ENCODE results near the gene ITCH.
"Not testable (repeated sequence)": the region's sequence is repeated elsewhere in the genome, so short reads cannot be mapped to it uniquely, and the experiment has no call there.

Gene ITCH

DNA sequence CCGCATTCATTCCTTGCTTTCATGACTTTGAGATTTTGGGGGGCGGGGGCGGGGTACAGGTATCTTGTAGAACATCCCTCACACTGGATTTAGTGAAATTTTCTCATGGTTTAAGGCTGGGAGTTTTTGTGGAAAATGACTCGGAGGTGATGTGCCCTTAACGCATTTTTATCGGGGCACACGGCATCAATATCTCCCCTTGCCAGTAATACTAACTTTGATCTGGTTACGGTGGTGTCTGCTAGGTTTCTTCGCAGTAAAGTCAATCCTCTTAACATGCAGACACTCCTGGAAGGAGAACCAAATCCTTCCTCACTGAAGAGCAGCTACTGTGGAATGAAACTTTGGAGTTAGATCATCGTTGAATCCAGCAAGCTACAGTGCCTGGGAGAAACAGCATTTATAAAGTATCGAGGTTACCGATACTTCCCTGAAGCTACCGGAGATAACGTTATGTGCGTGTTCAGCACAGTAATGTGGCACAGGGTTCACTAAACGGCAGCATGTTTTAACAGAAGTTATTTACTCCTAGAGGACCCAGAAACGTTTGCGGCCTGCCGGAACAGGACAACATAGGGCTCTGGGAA lies 151.9 kb downstream of the ITCH start:
- DNase-seq = no peak

DNA sequence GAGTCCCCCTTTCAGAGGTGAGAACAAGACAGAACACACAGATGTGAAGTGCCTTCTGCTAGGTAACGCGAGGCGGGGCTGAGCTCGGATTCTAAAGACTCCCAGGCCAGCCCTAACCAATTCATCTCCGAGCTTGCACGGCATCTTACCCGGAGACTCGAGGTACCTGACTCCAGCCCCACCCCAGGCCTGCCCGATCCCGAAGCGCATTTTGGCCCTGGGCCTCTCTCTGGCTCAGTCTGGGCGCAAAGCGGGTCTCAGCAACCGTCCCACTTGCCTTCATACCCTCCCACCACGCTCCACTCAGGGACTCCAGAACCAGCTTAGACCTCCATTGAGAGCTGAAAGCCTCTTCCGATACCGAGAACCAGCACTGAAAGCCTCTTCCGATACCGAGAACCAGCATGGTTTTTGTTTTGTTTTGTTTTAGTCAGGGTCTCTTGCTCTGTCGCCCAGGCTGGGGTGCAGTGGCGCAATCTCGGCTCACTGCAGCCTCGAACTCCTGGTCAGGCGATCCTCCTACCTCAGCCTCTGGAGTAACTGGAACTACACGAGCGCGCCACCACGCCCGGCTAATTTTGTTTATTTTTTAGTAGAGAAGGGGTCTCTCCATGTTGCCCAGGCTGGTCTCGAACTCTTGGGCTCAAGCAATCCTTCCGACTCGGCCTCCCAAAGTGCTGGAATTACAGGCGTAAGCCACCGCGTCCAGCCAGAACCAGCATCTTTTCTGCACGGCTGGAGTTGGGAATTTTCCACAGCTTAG lies 152.6 kb downstream of the ITCH start:
- peak; percentile 57 to 85 (median 68) for DNase-seq

DNA sequence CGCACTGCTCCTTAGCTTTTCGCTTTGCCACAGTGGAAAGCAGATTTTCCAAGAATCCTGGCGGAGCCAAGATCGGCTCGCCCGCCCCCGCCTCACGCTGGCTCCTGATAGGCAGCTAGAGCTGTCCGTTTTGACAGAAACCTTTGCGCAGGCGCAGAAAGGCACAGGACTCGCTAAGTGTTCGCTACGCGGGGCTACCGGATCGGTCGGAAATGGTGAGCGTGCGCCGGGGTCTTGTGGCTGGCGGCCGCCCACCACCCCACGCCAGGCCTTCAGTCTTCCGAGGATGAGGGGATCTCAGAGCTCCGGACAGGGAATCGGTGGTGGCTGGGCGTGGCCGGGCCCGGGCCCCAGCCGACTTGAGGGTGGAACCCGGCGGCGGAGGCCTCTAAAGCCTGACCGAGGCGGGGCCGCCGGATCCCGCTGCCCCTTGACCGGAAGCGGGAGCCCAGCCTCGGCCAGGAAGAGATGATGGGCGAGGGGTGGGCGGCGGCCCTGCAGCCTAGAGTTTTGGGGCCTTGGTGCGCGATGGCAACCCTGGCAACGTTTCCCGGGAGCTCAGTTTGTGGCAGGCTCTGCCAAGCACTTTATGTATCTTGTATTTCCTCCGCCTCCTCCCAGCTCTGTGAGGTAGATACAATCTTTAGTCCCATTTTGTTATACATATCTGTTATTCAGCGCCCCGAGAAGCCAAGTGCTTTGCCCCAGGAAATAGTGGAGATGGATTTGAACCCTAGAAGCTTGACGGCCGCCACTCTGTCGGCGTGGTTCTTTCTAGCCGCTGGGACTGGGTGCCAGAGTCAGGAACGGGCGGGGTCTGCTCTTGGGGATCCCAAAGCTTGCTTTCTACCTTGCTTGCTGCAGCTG lies 153.4 kb downstream of the ITCH start, which contains the start of gene DYNLRB1:
Gene DYNLRB1 (plus strand): TSS at position 176 of the 867 bp plus-strand sequence. CDS start 37 bp downstream, at position 213.
- DNase-seq = peak; percentile 87 to 94 (median 92)

DNA sequence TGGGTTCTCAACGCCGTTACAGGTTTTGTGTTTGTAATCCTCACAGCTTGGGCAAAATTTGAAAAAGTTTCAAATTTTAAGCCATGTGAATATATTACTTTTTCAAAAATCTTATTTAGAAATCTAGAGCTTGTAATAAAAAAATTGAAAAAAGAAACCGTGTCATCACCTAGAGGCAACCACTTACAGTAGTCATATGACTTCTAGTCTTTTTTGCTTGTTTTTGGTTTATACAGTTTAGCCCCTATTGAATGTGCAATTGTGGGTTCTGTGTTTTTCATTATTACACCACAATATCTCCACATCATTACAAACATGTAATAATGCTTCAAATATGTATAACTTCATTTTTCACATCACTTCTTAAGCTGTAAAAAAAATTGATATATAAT lies 154.0 kb downstream of the ITCH start:
- no peak for DNase-seq

DNA sequence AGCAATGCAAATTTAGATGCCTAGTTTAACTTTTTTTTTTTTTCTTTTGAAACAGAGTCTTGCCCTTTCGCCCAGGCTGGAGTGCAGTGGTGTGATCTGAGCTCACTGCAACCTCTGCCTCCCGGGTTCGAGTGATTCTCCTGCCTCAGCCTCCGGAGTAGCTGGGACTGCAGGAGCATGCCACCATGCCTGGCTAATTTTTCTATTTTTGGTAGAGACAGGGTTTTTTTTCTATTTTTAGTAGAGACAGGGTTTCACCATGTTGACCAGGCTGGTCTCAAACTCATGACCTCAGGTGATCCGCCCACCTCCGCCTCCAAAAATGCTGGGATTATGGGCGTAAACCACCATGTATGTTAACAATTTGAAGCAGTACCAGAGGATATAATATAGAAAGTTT lies 155.8 kb downstream of the ITCH start:
- DNase-seq = not testable (repeated sequence)

DNA sequence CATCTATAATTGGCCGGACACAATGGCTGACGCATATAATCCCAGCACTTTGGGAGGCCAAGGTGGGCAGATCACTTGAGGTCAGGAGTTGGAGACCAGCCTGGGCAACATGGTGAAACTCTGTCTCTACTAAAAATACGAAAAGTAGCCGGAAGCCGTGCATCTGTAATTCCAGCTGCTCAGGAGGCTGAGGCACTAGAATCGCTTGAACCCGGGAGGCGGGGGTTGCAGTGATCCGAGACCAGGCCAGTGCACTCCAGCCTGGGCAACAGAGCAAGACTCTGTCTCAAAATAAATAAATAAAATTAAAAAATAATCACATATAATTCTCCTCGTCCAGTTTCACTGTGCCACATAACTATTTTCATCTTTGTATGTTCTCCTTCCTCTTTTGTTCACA lies 156.8 kb downstream of the ITCH start:
- DNase-seq = not testable (repeated sequence)

DNA sequence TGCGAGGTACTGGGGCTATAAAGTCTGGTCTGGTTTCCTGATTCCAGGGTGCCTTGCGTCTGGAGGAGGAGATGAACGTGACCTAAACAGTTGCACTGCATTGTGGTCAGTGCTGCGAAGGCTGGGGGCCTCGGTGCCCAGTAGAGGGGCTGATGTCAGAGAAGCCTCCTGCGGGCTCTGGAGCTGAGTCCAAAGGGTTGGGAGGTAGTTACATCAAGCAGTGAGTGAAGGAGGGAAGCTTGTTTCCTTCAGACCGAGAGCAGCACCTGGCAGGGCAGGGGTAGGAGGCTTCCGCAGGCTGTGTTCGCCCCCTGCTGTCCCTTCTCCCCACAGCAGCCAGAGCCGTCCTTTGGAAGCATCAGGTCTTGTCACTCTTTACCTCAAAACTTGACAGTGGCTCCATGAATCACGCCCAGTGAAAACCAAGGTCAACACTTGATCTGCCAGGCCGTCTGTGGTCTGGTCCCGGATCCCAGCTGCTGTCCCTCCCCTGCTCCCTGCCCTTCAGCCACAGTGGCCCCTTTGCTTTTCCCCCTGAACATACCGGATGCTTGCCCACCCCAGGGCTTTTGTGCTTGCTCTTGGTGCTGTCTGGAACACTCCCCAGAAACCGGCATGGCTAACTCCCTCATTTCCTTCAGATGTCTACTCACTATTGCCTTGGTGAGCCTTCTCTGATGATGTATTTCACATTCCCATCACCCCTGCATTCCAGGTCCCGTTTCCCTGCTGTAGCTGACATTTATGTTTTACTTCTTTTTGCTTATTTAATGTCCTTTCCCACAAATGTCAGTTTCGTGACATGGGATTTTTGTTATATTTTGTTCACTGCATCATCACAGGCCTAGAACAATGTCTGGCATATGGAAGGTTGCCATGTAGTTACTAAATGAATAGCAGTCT lies 160.1 kb downstream of the ITCH start:
- DNase-seq = peak; percentile 23 to 57 (median 32)

DNA sequence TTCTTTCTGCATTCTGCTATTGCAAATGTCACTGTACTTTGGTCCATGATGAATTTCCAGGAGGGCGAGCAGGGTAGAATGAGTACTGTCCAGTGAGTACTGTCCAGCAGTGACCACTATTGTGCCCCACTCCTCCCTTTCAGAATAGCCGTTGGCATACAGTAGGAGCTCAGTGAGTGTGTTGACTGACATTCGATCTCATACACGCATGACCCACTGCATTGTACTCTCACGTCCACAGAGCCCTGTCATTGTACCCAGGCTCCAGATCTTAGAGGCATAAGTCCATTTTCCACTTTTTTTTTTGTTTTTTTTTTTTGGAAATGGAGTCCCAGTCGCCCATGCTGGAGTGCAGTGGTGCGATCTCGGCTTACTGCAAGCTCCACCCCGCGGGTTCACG lies 161.4 kb downstream of the ITCH start:
- no peak for DNase-seq

DNA sequence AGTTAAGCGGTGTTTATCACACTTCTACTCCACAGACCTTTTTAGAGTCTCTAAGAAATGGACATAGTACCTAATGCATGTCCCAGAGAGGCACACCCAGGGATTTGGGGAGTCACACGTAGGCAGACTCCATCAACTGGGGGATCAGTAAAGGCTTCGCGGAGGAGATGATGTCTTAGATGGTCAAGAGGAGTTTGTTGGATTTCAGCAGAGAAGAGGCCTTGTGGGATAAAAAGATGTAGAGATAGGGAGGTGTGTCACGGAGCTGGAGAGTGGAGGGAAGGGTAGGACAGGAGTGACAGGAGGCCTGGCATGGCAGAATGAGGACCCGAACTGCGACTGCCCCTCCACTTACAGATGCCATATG lies 162.3 kb downstream of the ITCH start:
- DNase-seq = no peak

DNA sequence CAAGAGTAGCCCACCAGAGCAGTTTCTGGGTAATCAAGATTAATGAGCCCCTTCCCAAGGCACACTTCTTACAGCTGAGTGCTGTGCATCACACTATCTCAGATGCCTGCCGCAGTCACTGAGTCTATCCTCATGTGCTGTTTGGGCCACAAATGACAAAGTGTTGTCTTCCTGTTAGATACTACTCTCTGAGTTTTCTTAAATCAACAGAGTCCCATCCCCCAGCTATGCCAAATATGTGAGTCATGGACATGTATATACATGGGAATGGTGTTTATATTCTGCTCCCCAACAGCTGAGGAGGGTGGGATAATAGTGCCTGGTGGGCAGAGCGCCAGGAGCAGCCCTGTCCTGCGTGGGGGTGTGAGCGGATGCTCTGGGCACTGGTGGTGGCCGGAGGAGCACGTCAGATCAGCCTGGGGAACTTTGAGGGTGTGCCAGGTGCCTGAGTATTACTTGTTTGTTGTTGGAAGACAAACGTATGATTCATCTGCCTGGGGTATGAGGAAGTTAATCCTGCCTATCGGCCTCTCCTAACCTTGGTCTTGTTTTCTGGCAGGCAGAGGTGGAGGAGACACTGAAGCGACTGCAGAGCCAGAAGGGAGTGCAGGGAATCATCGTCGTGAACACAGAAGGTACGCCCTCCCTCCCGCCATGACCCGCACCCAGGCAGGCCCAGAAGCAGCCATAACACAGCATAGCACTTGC lies 162.8 kb downstream of the ITCH start:
- DNase-seq = no peak

DNA sequence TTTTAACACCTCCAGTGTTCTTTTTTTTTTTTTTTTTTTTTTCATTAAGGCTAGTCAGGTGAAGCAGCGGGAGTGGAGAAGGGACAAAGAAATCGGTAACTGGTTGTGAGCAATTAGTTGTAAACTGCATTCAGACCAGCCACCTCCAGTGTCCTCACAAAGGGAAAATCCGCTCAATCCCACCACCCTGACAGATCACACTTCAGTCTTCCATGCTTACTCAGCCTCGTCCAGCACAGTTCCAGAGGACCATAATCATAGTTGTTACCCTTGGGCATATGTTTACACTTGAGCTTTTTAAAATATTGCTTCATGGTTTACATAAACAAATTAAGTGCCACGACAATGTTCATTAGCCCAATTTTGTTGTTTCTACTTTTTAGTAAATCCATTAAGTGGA lies 163.4 kb downstream of the ITCH start:
- no peak for DNase-seq

DNA sequence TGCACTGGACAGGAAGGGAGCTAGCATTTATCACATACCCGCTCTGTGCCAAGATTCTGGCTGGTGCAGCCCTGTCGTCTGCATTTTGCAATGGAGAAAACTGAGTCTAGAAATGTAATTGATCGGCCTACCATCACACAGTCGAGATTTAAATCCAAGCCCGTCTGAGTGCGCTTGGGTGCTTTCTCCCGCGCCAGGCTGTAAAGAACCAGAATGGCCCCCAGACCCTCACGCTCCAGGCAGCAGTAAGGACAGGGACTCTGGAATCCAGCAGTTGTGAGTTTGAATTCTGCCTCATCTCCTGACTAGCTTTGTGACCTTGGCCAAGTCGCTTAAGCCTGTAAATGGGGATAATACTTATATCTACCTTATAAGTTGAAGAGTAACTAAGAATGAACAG lies 163.9 kb downstream of the ITCH start:
- DNase-seq = no peak

DNA sequence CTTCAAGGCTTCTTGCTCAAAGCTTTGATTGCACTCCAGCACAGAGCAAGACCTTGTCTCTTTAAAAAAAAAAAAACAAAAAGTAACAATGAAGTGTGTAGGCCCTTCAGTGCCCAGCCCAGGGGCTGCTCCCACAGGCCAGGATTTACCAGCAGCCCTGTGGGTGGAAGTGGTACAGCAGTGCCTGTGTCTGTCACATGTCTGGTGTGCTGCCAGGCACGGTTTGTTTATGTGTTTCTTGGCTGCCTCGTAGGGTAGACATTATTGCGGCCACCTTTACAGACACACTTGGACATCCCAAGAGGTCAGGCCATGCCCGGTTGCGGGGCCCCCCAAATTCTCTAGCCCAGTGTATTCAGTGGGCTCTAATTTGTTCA lies 165.8 kb downstream of the ITCH start:
- no peak for DNase-seq

DNA sequence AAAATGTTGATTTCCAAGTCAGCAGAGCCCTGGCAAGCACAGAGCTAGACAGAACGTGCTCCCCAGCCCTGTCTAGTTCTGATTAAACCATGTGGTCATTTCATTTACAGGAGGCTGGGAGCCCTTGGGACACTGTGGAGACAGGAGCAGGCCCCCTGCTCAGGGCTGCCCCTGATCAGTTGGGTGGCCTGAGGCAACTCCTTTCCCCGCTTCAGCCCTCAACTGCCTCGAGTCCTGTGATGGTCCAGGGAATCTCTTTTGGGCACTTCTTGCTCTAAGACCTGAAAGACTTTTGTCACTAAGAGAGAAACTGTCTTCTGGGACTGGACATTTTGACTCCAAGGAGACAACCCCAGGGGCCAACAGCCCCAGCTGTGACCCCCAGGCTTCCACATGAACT lies 166.7 kb downstream of the ITCH start:
- no peak for DNase-seq

DNA sequence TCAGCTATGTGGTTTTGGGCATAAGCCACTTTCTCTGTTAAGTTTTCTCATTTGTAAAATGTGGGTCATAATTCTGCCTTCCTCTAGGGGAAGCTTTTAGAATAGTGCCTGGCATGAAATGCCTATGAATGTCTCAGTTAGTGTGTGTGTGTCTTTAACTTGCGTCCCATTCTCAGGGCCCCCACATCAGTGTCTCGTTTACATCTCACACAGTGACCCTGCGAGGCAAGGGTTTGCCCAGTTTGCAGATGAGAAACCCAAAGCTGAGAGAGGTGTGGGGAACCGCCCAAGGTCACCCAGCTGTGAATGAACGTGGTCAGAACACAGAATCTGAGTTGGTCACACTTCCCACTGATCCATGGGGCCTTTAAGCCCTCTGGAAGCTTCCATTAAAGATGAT lies 167.3 kb downstream of the ITCH start:
- no peak for DNase-seq

DNA sequence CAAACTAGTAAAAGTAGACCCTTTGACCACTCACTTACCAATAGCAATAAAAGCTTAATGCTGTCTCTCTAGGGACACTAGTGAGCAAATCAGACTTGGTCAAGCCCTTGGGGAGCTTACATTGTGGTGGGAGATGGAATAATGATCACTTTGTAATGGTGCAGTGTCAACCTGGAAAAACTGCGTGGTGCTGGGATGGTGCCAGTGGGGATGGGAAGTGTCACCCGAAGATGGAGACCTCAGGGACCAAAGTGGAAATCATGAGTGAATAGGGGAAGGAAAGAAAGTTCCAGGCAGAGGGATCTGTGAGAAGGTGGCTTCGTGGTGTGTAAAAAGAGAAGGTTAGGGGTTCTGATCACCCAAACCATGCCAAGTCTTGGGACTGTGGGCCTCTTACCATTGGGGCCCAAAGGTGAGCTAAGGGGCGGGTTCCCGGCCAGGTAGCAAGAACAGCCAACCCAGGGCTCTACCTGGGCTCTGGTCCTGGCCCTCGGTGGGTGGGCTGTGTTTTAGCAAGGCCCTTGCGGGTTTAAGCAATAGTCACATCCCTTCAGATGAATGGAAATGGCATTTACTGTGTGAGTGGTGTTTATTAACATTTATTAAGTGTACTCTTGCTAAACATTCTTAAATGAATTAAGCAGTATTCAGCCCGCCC lies 168.7 kb downstream of the ITCH start:
- no peak for DNase-seq

DNA sequence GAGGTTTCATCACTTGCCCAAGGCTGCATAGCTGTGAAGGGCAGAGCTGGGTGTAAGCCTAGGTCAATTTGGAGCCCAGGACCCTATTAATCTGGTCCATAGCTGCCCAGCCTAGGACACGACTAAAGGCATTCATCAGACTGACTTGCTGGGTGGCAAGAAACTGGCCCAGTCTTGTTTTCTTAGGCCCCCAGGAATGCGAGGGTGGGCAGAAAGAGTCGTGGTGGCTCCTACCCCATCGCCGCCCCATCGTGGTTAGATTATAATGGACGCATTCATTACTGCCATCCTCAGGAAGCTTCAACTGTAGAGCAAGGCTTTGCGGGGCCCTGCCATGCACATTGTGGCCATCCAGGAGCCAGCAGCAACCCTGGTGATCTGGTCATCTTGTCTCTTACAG lies 169.2 kb downstream of the ITCH start:
- no peak for DNase-seq

DNA sequence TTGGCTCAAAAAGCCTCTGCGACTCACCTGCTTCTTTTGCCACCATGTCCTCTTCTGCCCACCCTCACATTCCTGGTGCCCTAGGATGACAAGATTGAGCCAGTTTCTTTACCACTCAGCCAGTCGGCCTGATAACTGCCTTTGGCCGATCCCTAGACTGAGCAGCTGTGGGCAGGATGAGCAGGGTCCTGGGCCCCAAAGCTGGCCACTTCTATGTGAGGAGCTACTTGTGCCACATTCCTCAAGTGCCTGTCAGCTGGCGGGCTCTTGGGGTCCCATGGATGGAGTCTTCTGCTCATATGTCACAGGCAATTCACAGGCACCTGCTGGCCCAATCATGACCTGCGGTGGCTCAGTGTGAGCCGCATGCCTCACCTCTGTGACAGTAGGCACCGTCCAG lies 169.7 kb downstream of the ITCH start:
- DNase-seq = no peak

DNA sequence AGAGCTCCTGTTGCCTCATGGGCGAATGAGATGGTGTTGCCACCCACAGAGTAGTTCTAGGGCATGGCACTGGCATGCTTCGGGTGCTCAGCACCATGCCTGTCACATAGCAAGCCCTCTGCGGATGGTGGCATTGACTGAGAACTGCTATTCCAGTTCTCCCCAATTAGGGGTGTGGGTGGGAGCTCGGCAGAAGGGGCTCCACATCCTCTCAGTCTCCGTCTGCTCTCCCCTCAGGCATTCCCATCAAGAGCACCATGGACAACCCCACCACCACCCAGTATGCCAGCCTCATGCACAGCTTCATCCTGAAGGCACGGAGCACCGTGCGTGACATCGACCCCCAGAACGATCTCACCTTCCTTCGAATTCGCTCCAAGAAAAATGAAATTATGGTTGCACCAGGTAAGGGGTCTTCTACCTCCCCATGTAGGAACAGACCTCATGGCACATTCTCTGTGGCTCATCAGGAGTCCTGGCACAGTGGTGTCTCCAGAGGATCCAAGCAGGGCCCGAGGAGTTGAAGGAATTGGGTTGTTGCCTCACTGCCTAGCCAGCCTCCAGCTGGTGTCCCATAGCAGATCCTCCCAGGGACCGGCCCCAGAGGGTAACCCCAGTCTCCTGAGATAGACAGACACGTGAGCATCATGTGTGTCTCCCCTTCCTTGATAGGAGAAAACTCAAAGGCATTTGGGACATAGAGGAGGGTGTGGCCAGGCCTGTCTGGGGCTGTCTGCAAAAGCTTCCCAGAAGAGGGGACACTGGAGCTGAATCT lies 171.5 kb downstream of the ITCH start:
- DNase-seq = no peak

DNA sequence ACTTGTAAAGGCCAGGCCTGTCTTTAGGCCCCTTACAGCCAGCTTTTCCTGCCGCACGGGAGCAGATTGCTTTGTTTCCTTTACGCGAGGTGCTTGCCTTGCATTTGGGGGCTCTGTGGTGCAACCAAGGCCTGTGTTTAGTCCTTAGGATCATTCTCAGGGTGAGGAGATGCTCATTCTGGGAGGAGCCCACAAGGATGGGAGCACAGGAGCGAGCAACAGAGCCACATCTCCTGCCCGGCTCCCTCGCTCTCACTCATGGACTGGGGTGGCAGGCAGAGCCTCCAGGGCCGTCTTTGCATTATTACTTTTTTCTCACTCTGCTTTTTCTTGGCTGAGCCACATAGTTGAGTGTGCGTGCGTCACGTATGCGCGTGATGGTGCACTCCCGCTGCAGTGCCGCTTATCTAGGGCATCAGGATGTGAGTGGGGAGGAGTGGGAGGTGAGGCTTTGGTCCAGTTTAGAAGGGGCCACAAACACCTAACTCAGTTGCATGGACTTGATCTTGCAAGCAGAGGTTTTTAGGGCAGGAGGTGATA lies 172.3 kb downstream of the ITCH start:
- no peak for DNase-seq

Measured in stimulated activated naive CD4-positive, alpha-beta T cell (primary cell).